ENCODE data around the gene C11orf52.

The C11orf52 gene

DNA sequence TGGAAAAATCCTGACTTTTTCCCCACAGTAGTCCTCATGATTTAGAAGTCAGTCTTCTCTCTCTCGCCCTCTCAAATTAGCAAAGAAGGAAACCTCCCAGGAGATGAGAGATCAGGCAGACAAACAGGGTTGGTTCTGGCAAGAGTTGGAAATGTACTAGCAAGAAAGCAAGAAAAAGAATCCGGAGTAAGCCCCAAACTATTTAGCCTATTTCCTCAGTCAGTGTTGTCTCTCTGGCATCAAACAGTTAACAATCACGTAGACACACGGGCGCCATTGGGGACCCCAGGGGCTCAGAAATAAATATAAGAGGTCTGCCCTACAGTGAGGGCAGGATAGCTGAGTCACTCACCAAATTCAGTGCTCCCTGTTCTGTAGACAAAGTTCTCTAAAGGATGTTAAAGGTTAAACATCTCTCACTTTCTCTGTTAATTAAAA, 4.7 kb downstream of the C11orf52 start:
- Histone ChIP-seq H3K4me2 (ENCODE audit: low read length) (no peak overlapping the region), H3K4me3 (ENCODE audit: low read length) (no peak overlapping the region), H3K27ac (ENCODE audit: low read depth, low read length) (no peak overlapping the region), H2AK5ac (ENCODE audit: low read length) (no peak overlapping the region), H2BK5ac (ENCODE audit: low read length) (no peak overlapping the region), H3K36me3 (ENCODE audit: control insufficient read depth, insufficient read depth, low read length) (no peaks in the 10 kb centered on the region), H4K8ac (ENCODE audit: low read depth, low read length) (peak overlapping the region; percentile 15), H3K4ac (ENCODE audit: low read depth, low read length) (peak overlapping the region; percentile 22), H3K79me2 (ENCODE audit: control insufficient read depth, insufficient read depth, low read length) (no peaks in the 10 kb centered on the region), H3K9ac (ENCODE audit: low read length) (no peak overlapping the region), H3K4me1 (ENCODE audit: control insufficient read depth, low read depth, low read length) (peaks cover 2% of the 10 kb centered on the region), H2BK15ac (replicated peaks; ENCODE audit: low read depth) (no peak overlapping the region), H3K56ac (ENCODE audit: low read length) (no peak overlapping the region), H3K27me3 (ENCODE audit: insufficient read depth, low read length, poor library complexity) (no peaks in the 10 kb centered on the region), H4K5ac (ENCODE audit: low read length) (no peak overlapping the region), H3K23ac (ENCODE audit: low read length) (no peak overlapping the region), H3K18ac (ENCODE audit: low read length) (no peak overlapping the region), H3K79me1 (ENCODE audit: low read length) (no peaks in the 10 kb centered on the region), H2BK120ac (ENCODE audit: low read depth, low read length) (no peak overlapping the region)
- DNase-seq: peak; percentile 49
- WGBS (ENCODE audit: extremely low coverage, insufficient coverage, low lambda C conversion rate): no CpG with 5 or more reads among the region's 5 CpGs

DNA sequence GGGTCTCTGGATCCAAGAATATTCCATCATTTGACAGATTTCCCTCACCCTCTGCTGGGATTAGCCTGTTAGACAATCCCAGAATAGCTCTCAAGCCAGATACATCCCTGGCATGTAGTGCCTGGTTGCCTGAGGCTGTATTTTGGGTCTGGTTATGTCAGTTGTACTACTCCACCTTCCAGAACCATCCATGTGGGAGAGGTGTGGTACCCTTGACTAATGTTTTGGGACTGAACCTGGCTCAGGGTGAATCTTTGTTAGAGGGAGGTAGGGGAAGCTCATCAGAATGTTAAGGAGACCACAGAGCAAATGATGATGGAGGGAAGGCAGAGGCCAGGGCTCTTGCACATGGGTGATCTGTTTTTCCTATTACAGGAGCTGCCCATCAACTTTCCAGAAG, 5.2 kb downstream of the C11orf52 start:
- H2AK5ac ChIP-seq (ENCODE audit: low read length): no peak overlapping the region
- H4K8ac ChIP-seq (ENCODE audit: low read depth, low read length): peak overlapping the region; percentile 8
- H4K5ac ChIP-seq (ENCODE audit: low read length): no peak overlapping the region
- DNase-seq: no peak
- no peak overlapping the region for H3K4me2 ChIP-seq (ENCODE audit: low read length)
- H2BK5ac ChIP-seq (ENCODE audit: low read length): no peak overlapping the region
- no peak overlapping the region for H3K9ac ChIP-seq (ENCODE audit: low read length)
- H3K79me1 ChIP-seq (ENCODE audit: low read length): no peaks in the 10 kb centered on the region
- peaks cover 2% of the 10 kb centered on the region for H3K4me1 ChIP-seq (ENCODE audit: control insufficient read depth, low read depth, low read length)
- H3K56ac ChIP-seq (ENCODE audit: low read length): peak overlapping the region; percentile 59
- peak overlapping the region; percentile 22 for H3K4ac ChIP-seq (ENCODE audit: low read depth, low read length)
- no peaks in the 10 kb centered on the region for H3K27me3 ChIP-seq (ENCODE audit: insufficient read depth, low read length, poor library complexity)
- no peak overlapping the region for H2BK120ac ChIP-seq (ENCODE audit: low read depth, low read length)
- H2BK15ac ChIP-seq (replicated peaks; ENCODE audit: low read depth): no peak overlapping the region
- no peak overlapping the region for H3K23ac ChIP-seq (ENCODE audit: low read length)
- H3K79me2 ChIP-seq (ENCODE audit: control insufficient read depth, insufficient read depth, low read length): no peaks in the 10 kb centered on the region
- H3K18ac ChIP-seq (ENCODE audit: low read length): no peak overlapping the region
- no peak overlapping the region for H3K27ac ChIP-seq (ENCODE audit: low read depth, low read length)
- H3K4me3 ChIP-seq (ENCODE audit: low read length): no peak overlapping the region
- H3K36me3 ChIP-seq (ENCODE audit: control insufficient read depth, insufficient read depth, low read length): no peaks in the 10 kb centered on the region

DNA sequence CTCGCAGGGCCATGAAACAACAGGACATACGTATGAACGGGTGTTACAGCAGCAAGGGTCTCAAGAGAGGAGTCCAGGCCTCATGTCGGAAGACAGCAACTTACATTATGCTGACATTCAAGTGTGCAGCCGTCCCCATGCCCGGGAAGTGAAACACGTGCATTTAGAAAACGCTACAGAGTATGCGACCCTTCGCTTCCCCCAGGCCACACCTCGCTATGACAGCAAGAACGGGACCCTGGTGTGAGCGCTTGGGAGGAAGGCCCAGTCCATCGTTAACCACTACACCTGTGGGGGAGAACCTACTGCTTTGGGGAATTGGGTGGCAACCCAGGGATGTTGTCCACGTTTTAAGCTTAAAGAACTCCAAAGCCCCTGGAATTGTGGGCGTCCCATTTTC, 7.2 kb downstream of the C11orf52 start:
- no peak overlapping the region for H2BK5ac ChIP-seq (ENCODE audit: low read length)
- no peak overlapping the region for H2AK5ac ChIP-seq (ENCODE audit: low read length)
- H3K56ac ChIP-seq (ENCODE audit: low read length): peak overlapping the region; percentile 77
- no peak overlapping the region for H3K4me3 ChIP-seq (ENCODE audit: low read length)
- no peaks in the 10 kb centered on the region for H3K79me2 ChIP-seq (ENCODE audit: control insufficient read depth, insufficient read depth, low read length)
- no peak overlapping the region for H3K27ac ChIP-seq (ENCODE audit: low read depth, low read length)
- H3K4me1 ChIP-seq (ENCODE audit: control insufficient read depth, low read depth, low read length): peaks cover 2% of the 10 kb centered on the region
- H4K8ac ChIP-seq (ENCODE audit: low read depth, low read length): peak overlapping the region; percentile 14
- H2BK120ac ChIP-seq (ENCODE audit: low read depth, low read length): no peak overlapping the region
- no peak overlapping the region for H3K4me2 ChIP-seq (ENCODE audit: low read length)
- no CpG with 5 or more reads among the region's 16 CpGs for WGBS (ENCODE audit: extremely low coverage, insufficient coverage, low lambda C conversion rate)
- H2BK15ac ChIP-seq (replicated peaks; ENCODE audit: low read depth): no peak overlapping the region
- H3K4ac ChIP-seq (ENCODE audit: low read depth, low read length): no peak overlapping the region
- no peaks in the 10 kb centered on the region for H3K79me1 ChIP-seq (ENCODE audit: low read length)
- DNase-seq: no peak
- H3K27me3 ChIP-seq (ENCODE audit: insufficient read depth, low read length, poor library complexity): no peaks in the 10 kb centered on the region
- H3K36me3 ChIP-seq (ENCODE audit: control insufficient read depth, insufficient read depth, low read length): no peaks in the 10 kb centered on the region
- no peak overlapping the region for H3K18ac ChIP-seq (ENCODE audit: low read length)
- no peak overlapping the region for H3K9ac ChIP-seq (ENCODE audit: low read length)
- no peak overlapping the region for H3K23ac ChIP-seq (ENCODE audit: low read length)
- H4K5ac ChIP-seq (ENCODE audit: low read length): no peak overlapping the region

DNA sequence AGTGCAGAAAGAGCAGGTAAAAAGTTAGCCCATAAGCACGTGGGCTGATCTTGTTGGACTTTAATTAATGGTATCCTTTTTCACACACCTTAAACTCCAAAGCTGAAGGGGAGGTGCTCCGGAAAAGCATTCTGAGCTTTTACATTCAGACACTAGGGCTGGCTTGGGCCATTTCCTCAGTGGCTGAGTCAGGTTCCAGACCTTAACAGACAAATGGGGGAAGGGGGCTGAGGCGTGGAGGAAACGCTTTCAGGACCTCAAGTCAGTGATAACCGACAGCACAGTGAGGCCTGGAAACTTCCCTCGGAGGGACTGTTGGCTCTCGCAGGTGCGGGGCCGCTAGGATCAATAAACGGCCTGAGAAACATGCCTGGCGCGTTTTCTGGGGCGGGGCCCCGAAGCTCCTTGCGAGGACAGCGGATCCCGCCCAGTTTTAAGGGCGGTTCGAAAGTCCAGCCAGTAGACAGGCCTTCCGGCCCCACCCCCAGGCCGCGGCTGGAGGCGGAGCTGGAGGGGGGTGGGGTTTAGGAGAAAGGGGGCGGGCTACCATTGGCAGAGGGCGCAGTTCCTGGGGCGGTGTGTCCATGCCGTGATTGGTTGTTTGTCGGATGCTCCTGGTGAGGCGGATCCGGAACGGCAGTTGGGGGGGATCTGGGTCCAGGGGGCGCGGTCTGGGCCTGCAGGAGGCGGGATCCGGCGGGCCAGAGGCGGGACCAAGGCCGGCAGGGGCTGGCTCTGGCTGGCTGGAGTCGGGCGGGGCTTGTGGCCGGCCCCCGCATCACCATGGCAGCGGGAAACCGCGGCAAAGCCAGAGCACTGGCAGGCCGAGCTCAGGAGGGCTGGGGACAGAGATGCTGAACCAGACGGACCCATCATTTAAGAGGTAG, 8.0 kb downstream of the C11orf52 start:
- WGBS (ENCODE audit: extremely low coverage, insufficient coverage, low lambda C conversion rate): no CpG with 5 or more reads among the region's 47 CpGs

DNA sequence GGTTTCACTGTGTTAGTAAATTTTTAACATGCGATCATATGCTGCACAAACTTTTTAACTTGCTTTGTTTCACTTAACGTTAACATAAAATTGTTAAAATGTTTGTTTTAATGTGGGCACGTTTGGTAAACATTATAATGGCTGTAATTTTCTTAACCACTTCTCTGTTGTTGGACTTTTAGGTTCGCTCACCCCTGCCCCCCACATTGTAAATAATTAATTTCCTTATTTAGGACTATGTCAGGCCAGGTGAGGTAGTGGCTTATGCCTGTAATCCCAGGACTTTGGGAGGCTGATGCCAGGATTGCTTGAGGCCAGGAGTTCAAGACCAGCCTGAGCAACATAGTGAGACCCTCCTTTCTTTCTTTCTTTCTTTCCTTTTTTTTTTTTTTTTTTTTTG, 11.8 kb downstream of the C11orf52 start:
- no peak for DNase-seq
- Histone ChIP-seq H3K23ac (ENCODE audit: low read length) (no peak overlapping the region), H3K79me1 (ENCODE audit: low read length) (no peaks in the 10 kb centered on the region), H4K5ac (ENCODE audit: low read length) (no peak overlapping the region), H3K4me1 (ENCODE audit: control insufficient read depth, low read depth, low read length) (peaks cover 2% of the 10 kb centered on the region), H3K18ac (ENCODE audit: low read length) (no peak overlapping the region), H3K27me3 (ENCODE audit: insufficient read depth, low read length, poor library complexity) (no peaks in the 10 kb centered on the region), H2BK15ac (replicated peaks; ENCODE audit: low read depth) (no peak overlapping the region), H3K36me3 (ENCODE audit: control insufficient read depth, insufficient read depth, low read length) (no peaks in the 10 kb centered on the region), H2BK5ac (ENCODE audit: low read length) (no peak overlapping the region), H3K4me2 (ENCODE audit: low read length) (no peak overlapping the region), H4K8ac (ENCODE audit: low read depth, low read length) (no peak overlapping the region), H2AK5ac (ENCODE audit: low read length) (no peak overlapping the region), H3K9ac (ENCODE audit: low read length) (no peak overlapping the region), H3K4ac (ENCODE audit: low read depth, low read length) (no peak overlapping the region), H3K79me2 (ENCODE audit: control insufficient read depth, insufficient read depth, low read length) (no peaks in the 10 kb centered on the region), H3K4me3 (ENCODE audit: low read length) (no peak overlapping the region), H2BK120ac (ENCODE audit: low read depth, low read length) (no peak overlapping the region), H3K27ac (ENCODE audit: low read depth, low read length) (no peak overlapping the region), H3K56ac (ENCODE audit: low read length) (no peak overlapping the region)
- no CpG with 5 or more reads among the region's 4 CpGs for WGBS (ENCODE audit: extremely low coverage, insufficient coverage, low lambda C conversion rate)

More for the DNA sequence above, 8.0 kb downstream of the C11orf52 start:
- no peak overlapping the region for H2BK120ac ChIP-seq (ENCODE audit: low read depth, low read length)
- H2BK15ac ChIP-seq (replicated peaks; ENCODE audit: low read depth): no peak overlapping the region
- DNase-seq: peak; percentile 99
- no peak overlapping the region for H2AK5ac ChIP-seq (ENCODE audit: low read length)
- no peaks in the 10 kb centered on the region for H3K79me2 ChIP-seq (ENCODE audit: control insufficient read depth, insufficient read depth, low read length)
- H4K5ac ChIP-seq (ENCODE audit: low read length): no peak overlapping the region
- no peaks in the 10 kb centered on the region for H3K27me3 ChIP-seq (ENCODE audit: insufficient read depth, low read length, poor library complexity)
- no peaks in the 10 kb centered on the region for H3K79me1 ChIP-seq (ENCODE audit: low read length)
- no peak overlapping the region for H3K23ac ChIP-seq (ENCODE audit: low read length)
- no peak overlapping the region for H3K18ac ChIP-seq (ENCODE audit: low read length)
- H2BK5ac ChIP-seq (ENCODE audit: low read length): no peak overlapping the region
- H3K9ac ChIP-seq (ENCODE audit: low read length): peak overlapping the region; percentile 62
- H3K4me3 ChIP-seq (ENCODE audit: low read length): peak overlapping the region; percentile 13
- peak overlapping the region; percentile 77 for H3K56ac ChIP-seq (ENCODE audit: low read length)
- H3K4me1 ChIP-seq (ENCODE audit: control insufficient read depth, low read depth, low read length): peaks cover 2% of the 10 kb centered on the region
- peak overlapping the region; percentile 14 for H4K8ac ChIP-seq (ENCODE audit: low read depth, low read length)
- no peak overlapping the region for H3K27ac ChIP-seq (ENCODE audit: low read depth, low read length)
- H3K36me3 ChIP-seq (ENCODE audit: control insufficient read depth, insufficient read depth, low read length): no peaks in the 10 kb centered on the region
- H3K4me2 ChIP-seq (ENCODE audit: low read length): peak overlapping the region; percentile 67
- H3K4ac ChIP-seq (ENCODE audit: low read depth, low read length): peak overlapping the region; percentile 60

DNA sequence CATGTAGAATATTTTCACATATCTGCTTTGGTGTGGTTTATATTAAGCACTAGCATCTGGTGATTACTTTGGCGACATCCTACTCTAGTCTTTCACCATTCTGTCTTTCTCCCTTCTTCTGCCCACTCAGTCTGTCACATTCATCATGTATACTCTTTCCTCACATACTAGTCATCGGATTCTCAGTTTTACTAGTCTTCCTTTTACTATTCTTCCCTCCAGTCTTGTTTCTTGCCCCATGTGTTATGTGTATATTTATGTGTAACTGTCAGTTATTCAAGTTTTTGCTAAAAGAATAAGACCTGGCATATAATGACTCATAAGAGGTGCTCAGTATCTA, 13.9 kb downstream of the C11orf52 start:
- H3K4me1 ChIP-seq (ENCODE audit: control insufficient read depth, low read depth, low read length): peaks cover 1% of the 10 kb centered on the region

More for the DNA sequence above, 13.9 kb downstream of the C11orf52 start:
- Histone ChIP-seq H2BK15ac (replicated peaks; ENCODE audit: low read depth) (no peak overlapping the region), H3K4me3 (ENCODE audit: low read length) (no peak overlapping the region), H4K5ac (ENCODE audit: low read length) (no peak overlapping the region), H3K4me2 (ENCODE audit: low read length) (no peak overlapping the region), H3K79me2 (ENCODE audit: control insufficient read depth, insufficient read depth, low read length) (no peaks in the 10 kb centered on the region), H2AK5ac (ENCODE audit: low read length) (no peak overlapping the region), H3K27ac (ENCODE audit: low read depth, low read length) (no peak overlapping the region), H4K8ac (ENCODE audit: low read depth, low read length) (no peak overlapping the region), H3K27me3 (ENCODE audit: insufficient read depth, low read length, poor library complexity) (no peaks in the 10 kb centered on the region), H3K79me1 (ENCODE audit: low read length) (no peaks in the 10 kb centered on the region), H3K9ac (ENCODE audit: low read length) (no peak overlapping the region), H3K56ac (ENCODE audit: low read length) (no peak overlapping the region), H3K36me3 (ENCODE audit: control insufficient read depth, insufficient read depth, low read length) (no peaks in the 10 kb centered on the region), H3K23ac (ENCODE audit: low read length) (no peak overlapping the region), H3K4ac (ENCODE audit: low read depth, low read length) (no peak overlapping the region), H2BK5ac (ENCODE audit: low read length) (no peak overlapping the region), H2BK120ac (ENCODE audit: low read depth, low read length) (no peak overlapping the region), H3K18ac (ENCODE audit: low read length) (no peak overlapping the region)
- DNase-seq: no peak
- no CpG with 5 or more reads among the region's 2 CpGs for WGBS (ENCODE audit: extremely low coverage, insufficient coverage, low lambda C conversion rate)

Data from mesendoderm (in vitro differentiated cells).